Small intestine (tissue), 7 donors: Measurements from ENCODE around the gene HMGN3. TPM values are rescaled to one million over a fixed set of nuclear protein-coding genes. Genes with fewer than 3 reads are reported as not detected.

ENCODE experiments used
- DNase-seq, 2 donors: peaks; one replicate each; pipeline versions ENCODE4 v3.0.0 to v3.0.0-alpha.2; 2013
- FAIRE-seq: peaks from 2 replicates; lab custom pipeline; 2012; peaks lifted over from hg19 to GRCh38; lab: Jason Lieb, UNC
- H3K27ac ChIP-seq, 3 donors: one replicate each; pipeline ENCODE4 v1.5.1; 2013; ENCODE audit warnings: low read length in 2 of 3, mild to moderate bottlenecking in 2 of 3, control low read depth in 1 of 3, inconsistent platforms in 1 of 3, low read depth in 1 of 3, moderate library complexity in 1 of 3
- H3K27me3 ChIP-seq, 3 donors: one replicate each; pipeline ENCODE4 v1.6.1; 2013; ENCODE audit warnings: low read length in 3 of 3, inconsistent platforms in 1 of 3; ENCODE audit not compliant: control insufficient read depth in 3 of 3, insufficient read depth in 3 of 3
- H3K36me3 ChIP-seq, 3 donors: one replicate each; pipeline ENCODE4 v1.6.1; 2013; ENCODE audit warnings: low read length in 3 of 3, inconsistent platforms in 1 of 3, low read depth in 1 of 3, mild to moderate bottlenecking in 1 of 3, moderate library complexity in 1 of 3; ENCODE audit not compliant: control insufficient read depth in 3 of 3, insufficient read depth in 2 of 3
- H3K4me1 ChIP-seq, 3 donors: one replicate each; pipeline ENCODE4 v1.6.1; 2013; ENCODE audit warnings: low read length in 2 of 3, inconsistent platforms in 1 of 3, low read depth in 1 of 3, mild to moderate bottlenecking in 1 of 3, moderate library complexity in 1 of 3; ENCODE audit not compliant: control insufficient read depth in 3 of 3, insufficient read depth in 2 of 3
- H3K4me3 ChIP-seq, 3 donors: one replicate each; pipeline ENCODE4 v1.5.1; 2013; ENCODE audit warnings: low read length in 3 of 3, control low read depth in 1 of 3, inconsistent platforms in 1 of 3, low read depth in 1 of 3, mild to moderate bottlenecking in 1 of 3, moderate library complexity in 1 of 3
- H3K9me3 ChIP-seq, 2 donors: one replicate each; pipeline ENCODE4 v1.6.1; 2013; ENCODE audit warnings: low read depth in 1 of 2, low read length in 1 of 2; ENCODE audit not compliant: control insufficient read depth in 2 of 2, insufficient read depth in 1 of 2
- WGBS, 3 donors: extraction: QIAGEN DNeasy Blood & Tissue Kit; methylation state at CpG; one replicate each; pipeline ENCODE4 v1.1.7; 2013; 5-methylcytosine and 5-hydroxymethylcytosine counted together
- polyA plus RNA-seq, 4 donors: library from polyadenylated mRNA; stranded (reverse) in 3 of 4; unstranded in 1 of 4; fragments of 200-250 nt in 3 of 4; fragments of 120-200 nt in 1 of 4; gene quantifications; one replicate each; pipeline versions ENCODE4 v1.2.1 to v1.2.3, GENCODE V29; 2013
- donor health status: healthy with polysubstance abuse.
- donor health status: control.
- donor health status: control.
- donor health status: Bipolar disorder and iron deficiency.
- donor health status: healthy.

The HMGN3 gene
- polyA plus RNA-seq, 4 donors = 51.1 to 135 (median 90.2) TPM

- Histone ChIP-seq H3K9me3 (peaks cover 0 to 6% of the 10 kb centered on the region in 2 donors), H3K4me1 (no peaks in the 10 kb centered on the region), H3K36me3 (no peaks in the 10 kb centered on the region), H3K4me3 (no peak overlapping the region), H3K27me3 (no peaks in the 10 kb centered on the region), H3K27ac (no peak overlapping the region)
- FAIRE-seq = no peak
- DNase-seq = no peak
These were observed 12.4 kb upstream of the HMGN3 start for GRCh38 chr6:79246891-79247290.

GRCh38 chr6:79241228-79241627 is 6.7 kb upstream of the HMGN3 start:
- DNase-seq (no peak), FAIRE-seq (no peak)
- peaks cover 0 to 5% of the 10 kb centered on the region in 2 donors for H3K9me3 ChIP-seq
- no peaks in the 10 kb centered on the region for H3K36me3 ChIP-seq
- 81 to 92% (median 88%) methylated on average over 2 of the region's 2 CpGs for WGBS, 3 donors
- H3K27ac ChIP-seq = no peak overlapping the region
- H3K4me1 ChIP-seq = peaks cover 0 to 4% (median 0%) of the 10 kb centered on the region in 3 donors
- H3K4me3 ChIP-seq = no peak overlapping the region
- H3K27me3 ChIP-seq = no peaks in the 10 kb centered on the region

- H3K4me1 ChIP-seq = peaks cover 0 to 4% (median 0%) of the 10 kb centered on the region in 3 donors
- FAIRE-seq (no peak), DNase-seq (no peak)
- 43 to 61% (median 60%) methylated on average over 1 of the region's 1 CpG for WGBS, 3 donors
- no peaks in the 10 kb centered on the region for H3K27me3 ChIP-seq
- H3K36me3 ChIP-seq = no peaks in the 10 kb centered on the region
- H3K27ac ChIP-seq = no peak overlapping the region
- no peak overlapping the region for H3K4me3 ChIP-seq
- no peaks in the 10 kb centered on the region for H3K9me3 ChIP-seq
These were observed 6.0 kb upstream of the HMGN3 start for GRCh38 chr6:79240509-79240908.

- no peak for FAIRE-seq
- WGBS, 3 donors = 87% methylated on average over 6 of the region's 6 CpGs
These were observed 5.2 kb upstream of the HMGN3 start for GRCh38 chr6:79239536-79240168.

GRCh38 chr6:79238919-79239318 is 4.4 kb upstream of the HMGN3 start:
- Histone ChIP-seq H3K4me1 (peaks cover 0 to 4% (median 2%) of the 10 kb centered on the region in 3 donors), H3K4me3 (no peak overlapping the region), H3K36me3 (no peaks in the 10 kb centered on the region), H3K9me3 (no peaks in the 10 kb centered on the region), H3K27ac (no peak overlapping the region), H3K27me3 (no peaks in the 10 kb centered on the region)
- no peak for FAIRE-seq
- DNase-seq = no peak

More at GRCh38 chr6:79239536-79240168, 5.2 kb upstream of the HMGN3 start:
- H3K9me3 ChIP-seq = no peaks in the 10 kb centered on the region
- no peak for DNase-seq
- H3K27ac ChIP-seq = no peak overlapping the region
- H3K36me3 ChIP-seq = no peaks in the 10 kb centered on the region
- no peak overlapping the region for H3K4me3 ChIP-seq
- no peaks in the 10 kb centered on the region for H3K27me3 ChIP-seq
- peaks cover 0 to 4% (median 2%) of the 10 kb centered on the region in 3 donors for H3K4me1 ChIP-seq

- WGBS, 3 donors = 18 to 62% (median 38%) methylated on average over 3 of the region's 3 CpGs
- no peaks in the 10 kb centered on the region for H3K36me3 ChIP-seq
- H3K4me3 ChIP-seq = no peak overlapping the region
- no peak overlapping the region for H3K27ac ChIP-seq
- H3K4me1 ChIP-seq = peaks cover 0 to 9% (median 4%) of the 10 kb centered on the region in 3 donors
- H3K9me3 ChIP-seq = no peaks in the 10 kb centered on the region
- FAIRE-seq (no peak), DNase-seq (no peak)
- no peaks in the 10 kb centered on the region for H3K27me3 ChIP-seq
These were observed 2.2 kb upstream of the HMGN3 start for GRCh38 chr6:79236711-79237110.

- Histone ChIP-seq H3K27me3 (no peaks in the 10 kb centered on the region), H3K27ac (peak overlapping the region; percentile 78 to 87 (median 82)), H3K4me1 (peaks cover 0 to 5% (median 4%) of the 10 kb centered on the region in 3 donors), H3K9me3 (no peaks in the 10 kb centered on the region), H3K36me3 (no peaks in the 10 kb centered on the region), H3K4me3 (peak overlapping the region; percentile 50 to 76 (median 70))
- DNase-seq = peak; percentile 85 to 90
- 0 to 1% (median 0%) methylated on average over 41 of the region's 41 CpGs for WGBS, 3 donors
- no peak for FAIRE-seq
These were observed 802 bp downstream of the HMGN3 start for GRCh38 chr6:79233611-79234149.

GRCh38 chr6:79232696-79233462 is 1.6 kb downstream of the HMGN3 start:
- no peaks in the 10 kb centered on the region for H3K36me3 ChIP-seq
- 88 to 91% (median 89%) methylated on average over 6 of the region's 6 CpGs for WGBS, 3 donors
- no peak for FAIRE-seq

More at GRCh38 chr6:79232696-79233462, 1.6 kb downstream of the HMGN3 start:
- Histone ChIP-seq H3K27me3 (no peaks in the 10 kb centered on the region), H3K4me1 (peaks cover 0 to 5% (median 4%) of the 10 kb centered on the region in 3 donors), H3K9me3 (no peaks in the 10 kb centered on the region), H3K4me3 (peak overlapping the region in 2 of 3 donors; percentile 70 to 76), H3K27ac (peak overlapping the region in 2 of 3 donors; percentile 82 to 87)
- DNase-seq = no peak
